ENCODE measurements around the gene TMEM63A. TPM values are rescaled to one million over a fixed set of nuclear protein-coding genes. Genes with fewer than 3 reads are reported as not detected.

TMEM63A gene
- total RNA-seq, 1 donor from 2014 or later, result 41.3 TPM

GRCh38 chr1:225906467-225906866 lies 24.3 kb upstream of the TMEM63A start:
- H3K9me3 ChIP-seq, result no peaks in the 10 kb centered on the region
- H3K27ac ChIP-seq, result no peak overlapping the region
- H3K36me3 ChIP-seq, result no peaks in the 10 kb centered on the region
- no peaks in the 10 kb centered on the region for H3K27me3 ChIP-seq
- no peak for DNase-seq (ENCODE audit: low spot score in 2 of 2)
- intact Hi-C loops (cut with DNase I), result no loop called here
- TF ChIP-seq, protein P1, sequence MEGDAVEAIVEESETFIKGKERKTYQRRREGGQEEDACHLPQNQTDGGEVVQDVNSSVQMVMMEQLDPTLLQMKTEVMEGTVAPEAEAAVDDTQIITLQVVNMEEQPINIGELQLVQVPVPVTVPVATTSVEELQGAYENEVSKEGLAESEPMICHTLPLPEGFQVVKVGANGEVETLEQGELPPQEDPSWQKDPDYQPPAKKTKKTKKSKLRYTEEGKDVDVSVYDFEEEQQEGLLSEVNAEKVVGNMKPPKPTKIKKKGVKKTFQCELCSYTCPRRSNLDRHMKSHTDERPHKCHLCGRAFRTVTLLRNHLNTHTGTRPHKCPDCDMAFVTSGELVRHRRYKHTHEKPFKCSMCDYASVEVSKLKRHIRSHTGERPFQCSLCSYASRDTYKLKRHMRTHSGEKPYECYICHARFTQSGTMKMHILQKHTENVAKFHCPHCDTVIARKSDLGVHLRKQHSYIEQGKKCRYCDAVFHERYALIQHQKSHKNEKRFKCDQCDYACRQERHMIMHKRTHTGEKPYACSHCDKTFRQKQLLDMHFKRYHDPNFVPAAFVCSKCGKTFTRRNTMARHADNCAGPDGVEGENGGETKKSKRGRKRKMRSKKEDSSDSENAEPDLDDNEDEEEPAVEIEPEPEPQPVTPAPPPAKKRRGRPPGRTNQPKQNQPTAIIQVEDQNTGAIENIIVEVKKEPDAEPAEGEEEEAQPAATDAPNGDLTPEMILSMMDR (IDR thresholded peaks at IDR 0.05), result no peak
- no peak overlapping the region for H3K4me3 ChIP-seq
- H3K4me1 ChIP-seq, result peaks cover 0 to 4% of the 10 kb centered on the region in 2 donors

DNA sequence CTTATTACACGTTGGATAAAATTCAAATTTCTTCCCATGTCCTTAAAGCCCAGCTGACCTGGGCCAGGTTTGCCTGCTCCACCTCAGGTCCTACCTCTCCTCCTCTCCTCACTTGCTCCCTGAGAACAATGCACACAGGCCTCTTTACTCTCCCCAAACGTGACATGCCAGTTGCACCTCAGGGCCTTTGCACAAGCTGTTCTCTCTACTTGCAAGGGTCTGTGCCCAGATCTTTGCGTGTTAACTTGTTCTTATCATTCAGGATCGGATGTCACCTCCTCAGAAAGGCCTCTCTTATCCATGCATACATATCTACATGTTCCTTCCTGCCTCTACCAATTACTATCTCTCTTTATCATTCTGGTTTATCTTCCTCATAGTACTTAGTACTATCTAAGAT lies 21.4 kb upstream of the TMEM63A start:
- H3K27me3 ChIP-seq, result no peaks in the 10 kb centered on the region
- H3K36me3 ChIP-seq, result no peaks in the 10 kb centered on the region
- H3K4me1 ChIP-seq, result no peaks in the 10 kb centered on the region
- H3K4me3 ChIP-seq, result no peak overlapping the region
- no peak overlapping the region for H3K27ac ChIP-seq
- TF ChIP-seq, protein P1 (IDR thresholded peaks at IDR 0.05), result no peak
- DNase-seq (ENCODE audit: low spot score in 2 of 2), result no peak
- no peaks in the 10 kb centered on the region for H3K9me3 ChIP-seq
- intact Hi-C loops (cut with DNase I), result no loop called here

DNA sequence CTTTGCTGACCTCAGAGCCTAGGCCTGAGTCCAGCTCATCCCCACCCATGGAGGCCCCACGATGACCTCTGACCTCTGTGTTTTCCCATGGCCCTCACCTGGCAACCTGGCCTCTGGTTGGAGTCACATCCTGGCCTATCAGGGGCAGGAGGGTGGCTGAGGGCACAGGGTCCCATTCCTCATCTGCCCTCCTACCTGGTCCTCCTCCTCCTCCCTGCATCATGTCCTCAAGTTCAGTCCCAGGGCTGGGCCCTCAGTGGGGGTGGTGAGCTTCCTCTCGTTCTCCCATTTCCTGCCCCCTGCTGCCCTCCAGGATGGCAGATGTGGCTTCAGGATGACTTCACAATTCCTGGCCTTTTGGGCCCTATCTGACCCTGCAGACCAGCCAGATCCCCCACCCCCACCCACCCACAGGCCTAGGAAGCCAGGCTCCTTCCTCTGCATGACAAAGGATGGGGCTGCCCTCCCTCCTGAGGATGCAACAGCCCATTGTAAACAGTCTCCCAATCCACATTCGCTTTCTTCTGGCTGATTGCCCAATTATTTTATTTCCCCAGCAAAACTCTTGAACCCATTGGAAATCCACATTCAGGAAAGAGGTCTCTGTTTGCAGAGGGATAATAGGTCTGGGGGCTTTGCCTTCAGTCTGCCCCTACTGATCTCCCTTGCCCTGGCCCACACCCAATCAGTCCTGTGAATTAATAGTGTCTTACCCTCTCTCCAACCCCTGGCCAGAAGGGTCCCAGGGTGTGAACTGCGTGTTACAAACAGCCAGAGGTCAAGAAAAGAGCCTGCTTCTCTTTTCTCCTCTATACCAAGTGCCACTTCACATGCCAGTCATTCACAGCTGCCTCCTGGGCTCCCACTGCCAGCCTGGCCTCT lies 17.1 kb upstream of the TMEM63A start:
- no peak overlapping the region for H3K27ac ChIP-seq
- no peaks in the 10 kb centered on the region for H3K27me3 ChIP-seq
- H3K4me1 ChIP-seq, result no peaks in the 10 kb centered on the region
- H3K36me3 ChIP-seq, result no peaks in the 10 kb centered on the region
- no peaks in the 10 kb centered on the region for H3K9me3 ChIP-seq
- intact Hi-C loops (cut with DNase I), result no loop called here
- no peak overlapping the region for H3K4me3 ChIP-seq
- TF ChIP-seq, protein P1 (IDR thresholded peaks at IDR 0.05), result no peak
- no peak for DNase-seq (ENCODE audit: low spot score in 2 of 2)

GRCh38 chr1:225897595-225898514 lies 15.7 kb upstream of the TMEM63A start:
- Histone ChIP-seq H3K4me1 (no peaks in the 10 kb centered on the region), H3K27ac (no peak overlapping the region), H3K36me3 (no peaks in the 10 kb centered on the region), H3K4me3 (no peak overlapping the region), H3K9me3 (no peaks in the 10 kb centered on the region), H3K27me3 (no peaks in the 10 kb centered on the region)
- intact Hi-C loops (cut with DNase I), result no loop called here
- DNase-seq (ENCODE audit: low spot score in 2 of 2), result no peak
- TF ChIP-seq, protein P1 (IDR thresholded peaks at IDR 0.05), result no peak

DNA sequence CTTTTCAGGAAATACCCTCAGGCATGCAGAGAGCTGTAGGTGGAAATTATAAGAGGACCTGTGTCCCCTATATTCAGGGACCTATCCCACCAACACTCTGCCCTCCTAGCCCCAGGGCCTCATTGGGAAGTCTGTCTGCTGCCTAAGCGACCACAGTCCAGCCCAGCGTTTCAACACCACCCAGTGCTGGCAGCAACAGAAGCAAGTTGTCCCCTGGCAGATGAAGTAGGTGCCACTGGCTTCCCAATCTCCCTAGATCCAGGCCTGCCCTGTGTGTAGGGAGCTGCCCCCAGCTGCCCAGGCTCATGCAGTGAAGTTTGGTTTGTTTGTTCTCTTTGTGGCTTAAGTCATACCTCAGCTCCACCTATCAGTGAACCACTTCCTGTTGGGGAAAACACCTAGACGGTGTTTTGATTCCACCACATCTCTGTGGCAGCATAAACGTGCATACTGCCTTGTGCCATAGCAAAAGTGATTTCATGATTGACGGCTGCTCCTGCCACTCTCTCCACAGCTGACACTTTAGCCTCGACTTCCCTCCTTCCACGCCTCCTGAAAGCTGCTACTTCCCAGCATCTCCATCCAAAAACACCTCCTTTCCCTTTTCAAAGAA lies 14.9 kb upstream of the TMEM63A start:
- H3K36me3 ChIP-seq, result no peaks in the 10 kb centered on the region
- no peak for DNase-seq (ENCODE audit: low spot score in 2 of 2)
- H3K4me3 ChIP-seq, result no peak overlapping the region
- intact Hi-C loops (cut with DNase I), result no loop called here
- H3K9me3 ChIP-seq, result no peaks in the 10 kb centered on the region
- no peak overlapping the region for H3K27ac ChIP-seq
- no peaks in the 10 kb centered on the region for H3K27me3 ChIP-seq
- no peaks in the 10 kb centered on the region for H3K4me1 ChIP-seq
- TF ChIP-seq, protein P1 (IDR thresholded peaks at IDR 0.05), result no peak
